GM19099 (cell line): Measurements from ENCODE around the gene ICE2.

Experiments used
- POLR2A ChIP-seq: IDR thresholded peaks from 3 replicates; pipeline ENCODE4 v1.6.1; 2011; ENCODE audit warnings: low read depth; ENCODE audit not compliant: insufficient read length; ENCODE audit errors: extremely low read depth

The ICE2 gene

DNA sequence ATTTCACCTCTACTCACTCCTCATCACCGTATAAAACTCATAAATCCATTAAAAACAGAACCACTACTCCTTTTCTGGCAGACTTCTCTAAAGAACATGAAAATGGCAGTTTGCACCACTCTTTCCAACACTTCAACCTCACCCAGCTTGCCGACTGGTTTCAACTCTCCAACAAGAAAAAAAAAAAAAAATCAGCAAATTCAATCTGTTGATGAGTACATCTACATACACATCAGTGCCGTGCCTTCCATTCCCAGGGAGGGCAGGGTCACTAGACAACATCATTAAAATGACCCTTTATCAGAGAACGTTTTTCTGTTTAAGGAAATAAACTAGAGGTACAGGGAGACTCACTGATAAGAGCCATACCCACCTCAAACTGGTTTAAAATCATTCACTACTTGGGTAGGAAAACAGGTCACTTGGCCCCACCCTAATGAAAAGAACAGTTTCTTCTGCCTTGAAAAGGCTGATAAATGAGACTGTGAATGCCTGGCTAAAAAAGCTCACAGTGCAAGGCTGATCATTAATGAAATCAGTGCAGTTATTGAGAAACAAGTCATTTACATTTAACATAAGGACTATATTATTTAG lies 87.1 kb downstream of the ICE2 start:
- no peak for TF ChIP-seq POLR2A

DNA sequence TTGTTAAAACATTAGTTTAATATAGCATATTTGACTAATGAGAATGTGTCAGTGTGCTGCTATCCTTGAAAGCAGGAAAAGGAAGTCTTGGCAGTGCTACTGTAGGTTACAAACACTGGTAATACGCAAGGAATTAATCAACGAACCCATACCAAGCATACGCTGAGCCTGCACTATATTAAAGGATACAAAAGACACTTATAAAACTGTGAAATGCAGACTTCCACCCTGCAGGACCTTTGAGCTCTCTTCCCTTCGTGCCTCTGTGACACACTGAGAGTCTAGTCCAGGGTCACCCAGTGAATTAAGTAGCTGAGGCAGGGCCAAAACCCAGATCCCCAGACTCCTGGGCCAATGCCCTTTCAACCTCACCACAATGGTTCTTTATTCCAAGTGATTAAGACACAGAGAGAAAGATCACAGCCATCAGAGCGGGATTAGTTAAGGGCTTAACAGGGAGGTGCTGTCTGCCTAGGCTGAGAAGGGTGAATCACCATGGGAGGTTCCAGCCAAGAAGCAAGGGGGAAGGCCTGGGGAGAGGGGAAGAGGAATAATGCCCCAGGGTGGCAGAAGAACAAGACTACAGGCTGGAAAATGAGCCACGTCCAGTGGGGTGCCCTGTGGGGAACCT lies 88.0 kb downstream of the ICE2 start:
- no peak for TF ChIP-seq POLR2A

DNA sequence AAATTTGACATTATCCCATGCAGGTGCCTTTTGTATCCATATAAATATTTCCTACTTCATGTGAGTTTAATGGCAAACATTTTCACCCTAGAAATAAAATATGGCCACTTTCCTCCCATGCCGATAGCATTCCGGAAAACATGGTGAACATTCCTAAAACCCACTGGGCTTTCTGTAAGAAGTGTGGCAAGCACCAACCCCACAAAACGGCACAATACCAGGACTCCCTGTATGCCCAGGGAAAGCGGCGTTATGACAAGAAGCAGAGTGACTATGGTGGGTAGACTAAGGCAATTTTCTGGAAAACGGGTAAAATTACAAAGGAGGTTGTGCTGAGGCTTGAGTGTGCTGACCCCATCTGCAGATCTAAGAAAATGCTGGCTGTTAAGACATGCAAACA lies 88.7 kb downstream of the ICE2 start:
- TF ChIP-seq POLR2A, result no peak

DNA sequence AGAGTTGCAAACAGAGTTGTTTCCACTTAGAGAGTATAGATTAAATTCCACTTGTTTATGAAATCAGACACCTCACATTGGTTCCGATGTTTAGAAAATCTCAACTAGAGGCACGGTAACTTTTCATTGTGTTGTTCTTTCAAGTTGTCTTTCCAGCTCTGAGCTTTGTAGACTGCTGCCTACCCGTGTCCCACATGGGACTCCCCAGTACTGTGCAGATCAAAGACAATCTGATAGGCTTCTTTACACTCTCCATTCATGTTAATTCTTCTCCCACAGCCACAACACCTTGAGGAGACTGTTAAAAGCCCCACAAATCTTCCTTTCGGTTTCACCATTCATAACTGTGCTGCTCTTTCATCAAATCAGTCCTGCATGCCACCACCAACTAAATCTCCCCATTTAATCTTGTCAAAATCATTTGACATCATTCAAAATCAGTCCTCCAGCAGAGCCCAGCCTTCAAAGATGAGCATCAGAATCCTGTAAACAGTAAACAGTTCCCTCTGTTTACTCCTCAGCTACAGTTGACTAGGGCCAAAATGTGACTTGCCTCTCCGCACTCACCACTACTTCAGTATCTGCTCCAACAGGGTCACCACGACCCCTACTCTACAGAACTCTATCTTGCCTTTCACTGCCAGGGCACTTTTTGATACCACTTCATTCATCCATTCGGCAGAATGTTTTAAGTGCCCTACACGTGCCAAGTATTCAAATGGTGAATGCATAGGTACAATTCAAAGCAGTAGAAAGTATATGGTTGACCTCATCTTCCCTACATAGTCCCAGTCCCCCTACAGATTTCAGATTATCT lies 89.5 kb downstream of the ICE2 start:
- no peak for TF ChIP-seq POLR2A

DNA sequence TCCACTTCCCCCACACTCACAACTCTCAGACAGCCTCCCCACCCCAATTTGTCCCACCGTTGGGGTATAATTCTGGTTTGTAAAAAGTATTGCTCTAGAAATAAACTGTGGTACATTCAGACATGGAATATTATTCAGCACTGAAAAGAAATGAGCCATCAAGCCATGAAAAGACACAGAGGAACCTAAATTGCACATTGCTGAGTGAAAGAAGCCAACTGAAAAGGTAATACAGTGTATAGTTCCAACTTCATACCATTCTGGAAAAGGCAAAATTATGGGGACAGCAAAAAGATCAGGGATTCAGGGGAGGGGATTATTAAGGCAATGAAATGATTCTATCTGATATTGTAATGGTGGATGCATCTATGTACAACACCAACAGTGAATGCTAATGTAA lies 91.6 kb downstream of the ICE2 start:
- TF ChIP-seq POLR2A, result no peak

DNA sequence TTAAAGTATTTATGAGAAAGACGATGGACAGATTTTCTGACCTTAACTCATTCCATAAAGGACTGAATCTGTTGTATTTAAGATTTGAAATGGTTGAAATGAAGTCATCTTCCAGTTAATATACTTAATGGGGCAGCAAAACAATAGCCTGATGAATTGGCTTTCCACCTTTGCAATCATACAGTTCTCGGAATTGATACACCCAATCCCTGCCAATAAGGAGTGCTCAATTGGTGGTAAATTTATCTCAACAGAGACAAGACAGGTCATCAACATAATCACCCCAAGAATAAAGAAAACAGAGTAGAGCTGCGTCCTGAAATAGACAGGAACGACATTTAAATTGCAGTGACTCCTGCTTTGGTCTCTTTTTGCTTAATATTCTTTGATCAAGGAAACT lies 92.3 kb downstream of the ICE2 start:
- no peak for TF ChIP-seq POLR2A

DNA sequence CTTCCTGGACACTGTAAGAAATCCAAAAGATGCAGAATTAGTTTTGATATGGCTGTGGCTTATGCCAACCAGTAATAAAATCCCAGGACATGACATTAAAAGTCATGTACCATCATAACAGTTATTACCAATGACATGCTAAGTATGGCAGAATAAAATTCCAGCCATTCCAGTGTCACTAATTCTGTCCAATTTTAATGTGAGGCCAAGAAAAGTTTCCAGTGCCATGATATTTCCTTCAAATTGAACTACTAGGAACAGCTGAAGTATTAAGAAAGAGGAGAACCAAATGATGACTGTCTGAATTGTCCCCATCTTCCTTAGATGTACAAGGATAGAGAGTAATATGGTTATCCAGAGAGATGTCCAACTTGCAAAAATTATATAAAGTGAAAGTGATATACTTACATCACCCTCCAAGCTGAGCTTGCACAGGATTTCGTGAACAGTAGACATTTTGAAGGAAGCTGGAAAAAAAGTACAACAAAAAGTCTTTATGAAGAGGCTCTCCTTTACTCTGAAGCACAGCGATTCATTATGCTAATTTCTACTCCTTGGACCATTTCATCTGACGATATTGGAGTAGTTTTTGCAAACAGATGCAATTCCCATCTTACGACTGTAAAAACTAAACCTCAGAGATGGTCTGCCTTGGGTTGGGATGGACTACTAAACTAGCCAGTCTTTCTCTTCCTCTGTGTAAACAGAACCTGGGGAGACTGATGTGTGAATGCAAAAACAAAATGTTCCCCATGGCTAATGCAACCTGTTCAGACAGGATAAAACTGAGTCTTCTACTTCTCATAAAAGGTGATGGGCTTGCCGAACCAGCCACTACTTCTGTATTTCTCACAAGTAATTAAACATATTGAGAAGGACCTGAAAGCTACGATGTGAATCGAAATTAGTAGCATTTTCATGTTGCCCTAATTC lies 93.1 kb downstream of the ICE2 start:
- TF ChIP-seq POLR2A, result no peak

DNA sequence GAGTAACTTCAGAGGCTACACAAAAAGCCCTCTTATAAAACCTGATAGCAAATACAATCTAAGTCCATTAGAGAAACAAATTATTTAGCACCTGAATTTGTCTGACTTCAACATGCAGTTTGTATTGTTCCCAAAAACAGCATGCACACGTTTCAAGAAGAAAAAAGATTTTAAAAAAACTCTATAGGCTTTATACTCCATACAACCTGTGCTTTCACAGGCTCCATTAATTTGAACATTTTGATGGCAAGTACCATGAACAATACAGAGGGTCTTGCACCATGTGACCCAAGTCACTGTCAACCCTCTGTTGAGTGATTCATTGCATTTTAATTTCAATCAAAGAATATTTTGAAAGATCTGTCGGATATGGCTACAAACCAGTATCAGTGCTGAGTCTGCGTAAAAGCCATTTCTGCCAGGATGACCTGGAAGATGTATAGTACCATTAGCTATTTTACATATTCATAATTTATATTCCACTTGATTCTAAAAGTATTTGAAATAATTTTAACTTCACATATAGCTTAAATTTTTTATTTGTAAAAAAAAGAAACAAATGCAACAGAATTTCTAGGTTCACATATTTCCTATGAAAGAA lies 94.3 kb downstream of the ICE2 start:
- no peak for TF ChIP-seq POLR2A

DNA sequence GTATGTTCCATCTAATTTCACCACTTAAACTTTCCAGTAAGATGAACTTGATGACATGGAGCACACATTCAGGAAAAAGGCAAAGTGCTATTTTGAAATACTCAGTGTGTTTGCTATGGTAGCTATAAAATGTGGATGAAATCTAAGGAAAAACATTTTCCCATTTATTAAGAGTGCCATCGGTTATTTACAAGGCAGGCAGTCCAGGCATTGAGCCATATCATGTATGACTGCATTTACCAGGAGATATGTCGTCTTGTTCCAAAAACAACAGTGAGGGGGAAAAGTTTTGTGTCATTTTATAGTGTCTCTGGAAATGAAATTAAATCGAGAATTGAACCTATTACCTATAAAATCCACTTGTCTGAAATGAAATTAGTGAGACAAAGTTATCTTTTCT lies 94.9 kb downstream of the ICE2 start:
- no peak for TF ChIP-seq POLR2A

DNA sequence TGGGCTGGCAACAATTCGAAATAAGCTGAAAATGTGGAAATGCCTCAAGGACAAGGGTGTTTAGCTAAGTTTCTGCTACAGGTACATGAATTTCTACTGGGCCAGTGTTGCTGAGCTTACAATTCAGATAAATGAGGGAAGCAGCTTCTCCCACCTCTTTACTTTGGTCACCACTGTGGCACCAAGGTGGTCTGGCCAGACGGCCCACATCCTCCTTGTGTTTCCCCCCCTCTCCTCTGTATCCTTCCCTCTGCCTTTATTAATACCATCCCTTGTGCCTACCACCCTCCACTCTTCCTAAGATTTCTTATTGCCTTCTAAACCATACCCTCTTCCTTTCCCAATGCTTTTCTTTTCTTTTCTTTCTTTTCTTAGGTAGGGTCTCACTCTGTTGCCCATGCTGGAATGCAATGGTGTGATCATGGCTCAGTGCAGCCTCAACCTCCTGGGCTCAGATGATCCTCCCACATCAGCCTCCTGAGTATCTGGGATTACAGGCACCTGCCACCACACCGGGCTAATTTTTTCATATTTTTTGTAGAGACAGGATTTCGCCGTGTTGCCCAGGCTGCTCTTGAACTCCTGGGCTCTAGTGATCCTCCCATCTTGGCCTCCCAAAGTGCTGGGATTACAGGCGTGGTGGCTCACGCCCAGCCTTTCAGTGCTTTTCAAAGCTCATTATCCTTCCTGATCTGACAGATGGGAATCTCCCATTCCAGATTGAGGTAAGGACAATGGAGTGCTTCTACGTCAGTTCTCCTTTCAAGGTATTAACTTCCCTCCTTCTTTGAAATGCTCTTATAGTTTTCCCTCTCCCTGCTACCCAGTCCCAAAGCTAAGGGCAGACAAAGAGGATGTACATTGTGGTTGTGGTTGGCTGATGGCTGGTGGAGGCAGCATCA lies 95.9 kb downstream of the ICE2 start:
- TF ChIP-seq POLR2A, result no peak

DNA sequence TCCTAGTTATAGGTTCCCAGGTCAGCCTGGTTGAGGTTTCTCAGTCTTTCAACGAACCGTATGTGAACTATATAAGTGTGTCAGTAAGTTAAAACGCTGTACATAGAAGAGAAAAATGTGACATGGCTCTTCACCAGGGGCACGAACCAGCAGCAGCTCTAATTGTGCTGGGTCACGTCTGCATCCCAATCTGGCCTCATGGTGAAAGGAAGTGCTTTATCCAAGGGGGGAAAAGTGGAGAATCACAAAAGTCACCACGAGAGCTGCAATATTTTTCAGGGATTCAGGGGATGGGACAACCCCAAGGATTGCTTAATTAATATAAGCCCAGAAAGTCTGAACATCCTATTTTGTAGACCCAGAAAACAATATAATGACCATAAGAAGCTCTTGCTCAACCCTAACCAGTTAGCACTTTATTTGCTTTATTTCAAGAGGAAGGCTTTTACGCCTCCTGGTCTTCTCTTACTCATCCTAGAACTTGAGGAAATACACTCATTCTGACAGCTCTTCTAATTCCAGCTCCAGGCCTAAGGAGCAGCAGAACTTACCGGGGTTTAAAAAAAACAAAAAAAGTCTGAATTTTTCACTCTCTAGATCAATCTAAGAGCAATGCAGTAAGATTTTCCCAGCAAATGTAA lies 97.7 kb downstream of the ICE2 start:
- no peak for TF ChIP-seq POLR2A

DNA sequence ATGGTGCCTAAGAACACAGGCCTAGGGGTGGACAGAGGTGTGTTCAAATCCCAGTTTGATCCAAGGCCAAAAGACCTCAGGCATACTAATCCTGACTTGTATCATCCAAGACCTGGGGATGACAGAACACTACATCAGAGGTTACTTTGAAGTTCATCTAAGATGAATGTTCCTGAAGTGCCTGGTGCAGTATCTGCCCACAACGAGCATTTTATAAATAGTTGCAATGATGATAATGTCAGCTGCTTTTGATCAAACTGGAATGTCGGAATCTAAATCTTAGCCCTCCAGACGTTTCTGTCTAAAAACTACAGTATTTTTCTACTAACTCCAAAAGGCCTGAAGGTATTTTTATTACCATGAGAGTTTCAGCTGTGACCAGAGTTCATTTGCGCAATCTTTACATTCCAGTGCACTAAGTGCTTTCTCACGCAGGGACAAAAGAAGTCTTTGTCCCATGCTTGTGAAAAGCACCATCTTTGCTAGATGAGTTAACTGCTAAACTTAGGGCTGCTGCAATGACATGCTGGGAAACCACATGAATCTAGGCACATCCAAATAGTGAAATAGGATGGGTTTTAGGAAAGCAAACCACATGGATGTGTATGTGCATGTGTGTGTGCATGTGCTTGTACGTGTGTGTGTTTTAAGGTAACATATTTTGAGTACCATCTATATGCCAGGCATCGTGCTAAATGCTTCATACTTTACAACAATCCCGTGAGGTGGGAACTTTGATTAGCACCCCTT lies 99.2 kb downstream of the ICE2 start:
- no peak for TF ChIP-seq POLR2A

DNA sequence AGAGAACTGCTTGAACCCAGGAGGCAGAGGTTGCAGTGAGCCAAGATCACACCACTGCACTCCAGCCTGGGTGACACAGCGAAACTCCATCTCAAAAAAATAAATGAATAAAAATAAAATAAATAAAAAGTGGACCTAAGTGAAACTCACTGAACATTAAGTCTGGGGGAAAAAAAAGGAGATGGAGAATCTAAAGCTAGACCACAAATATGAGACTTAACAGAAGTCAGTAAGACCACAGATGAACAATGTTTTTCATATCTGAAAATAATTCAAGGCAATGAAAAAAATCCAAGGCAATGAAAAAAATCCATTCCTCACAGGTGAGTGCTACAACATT lies 99.8 kb downstream of the ICE2 start:
- TF ChIP-seq POLR2A, result no peak
